ENCODE data around the gene TXNRD2. TPM values are rescaled to one million over a fixed set of nuclear protein-coding genes. Genes with fewer than 3 reads are reported as not detected.
"Not testable (repeated sequence)": the region's sequence is repeated elsewhere in the genome, so short reads cannot be mapped to it uniquely, and the experiment has no call there.

The TXNRD2 gene
- total RNA-seq, 2 donors from 2014 or later: 14.1 to 21.4 TPM

DNA sequence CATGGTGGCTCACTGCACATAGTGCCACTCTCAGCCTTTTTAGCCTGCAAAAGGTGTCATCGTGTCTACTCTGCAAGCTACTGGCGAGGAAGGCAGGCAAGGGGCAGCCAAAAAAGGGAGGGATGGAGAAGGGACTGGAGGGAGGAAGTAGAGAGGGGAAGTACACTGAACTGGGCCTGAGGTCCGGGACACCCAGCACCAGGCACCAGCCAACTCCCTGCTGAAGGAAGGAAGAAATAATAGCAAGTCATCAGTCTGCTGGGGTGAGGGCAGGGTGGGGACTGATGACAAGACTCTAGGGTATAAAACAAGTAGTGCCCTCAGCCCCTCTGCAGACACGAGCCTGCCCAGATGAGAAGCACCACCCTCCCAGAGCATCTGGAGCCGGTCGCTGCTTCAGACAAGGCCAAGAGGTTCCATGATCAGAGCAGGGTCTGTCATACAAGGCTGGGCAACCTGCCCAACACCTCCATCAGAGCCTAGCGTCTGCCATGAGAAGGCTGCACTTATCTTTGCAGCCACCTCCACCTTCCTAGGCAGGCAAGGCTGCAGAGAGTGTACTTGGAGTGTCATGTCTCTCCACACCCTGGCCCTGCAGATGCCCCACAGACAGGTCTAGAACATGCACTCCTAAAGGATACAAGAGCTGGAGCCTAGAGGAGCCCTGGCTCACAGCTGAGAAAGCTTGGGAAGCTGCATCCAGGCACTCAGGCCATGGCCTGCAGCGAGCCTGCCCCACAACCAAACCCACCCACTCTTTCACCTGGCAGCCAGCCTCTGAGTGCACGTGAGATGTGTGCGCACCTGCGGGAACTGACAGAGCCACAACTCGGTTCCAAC is 9.0 kb downstream of the TXNRD2 start:
- no peak overlapping the region for H3K27ac Mint-ChIP-seq
- H3K4me3 Mint-ChIP-seq: no peak overlapping the region
- H3K4me1 Mint-ChIP-seq: peaks cover 4% of the 10 kb centered on the region
- peaks cover 5% of the 10 kb centered on the region for H3K9me3 Mint-ChIP-seq
- no peak for ATAC-seq (replicated peaks)
- peaks cover 15% of the 10 kb centered on the region for H3K36me3 Mint-ChIP-seq (ENCODE audit: low read depth)
- H3K27me3 Mint-ChIP-seq: no peaks in the 10 kb centered on the region

GRCh38 chr22:19931514-19931913 is 10.1 kb downstream of the TXNRD2 start:
- no peaks in the 10 kb centered on the region for H3K27me3 Mint-ChIP-seq
- H3K36me3 Mint-ChIP-seq (ENCODE audit: low read depth): peaks cover 11% of the 10 kb centered on the region
- ATAC-seq (replicated peaks): no peak
- no peak overlapping the region for H3K27ac Mint-ChIP-seq
- peaks cover 2% of the 10 kb centered on the region for H3K9me3 Mint-ChIP-seq
- H3K4me3 Mint-ChIP-seq: no peak overlapping the region
- H3K4me1 Mint-ChIP-seq: peaks cover 4% of the 10 kb centered on the region

DNA sequence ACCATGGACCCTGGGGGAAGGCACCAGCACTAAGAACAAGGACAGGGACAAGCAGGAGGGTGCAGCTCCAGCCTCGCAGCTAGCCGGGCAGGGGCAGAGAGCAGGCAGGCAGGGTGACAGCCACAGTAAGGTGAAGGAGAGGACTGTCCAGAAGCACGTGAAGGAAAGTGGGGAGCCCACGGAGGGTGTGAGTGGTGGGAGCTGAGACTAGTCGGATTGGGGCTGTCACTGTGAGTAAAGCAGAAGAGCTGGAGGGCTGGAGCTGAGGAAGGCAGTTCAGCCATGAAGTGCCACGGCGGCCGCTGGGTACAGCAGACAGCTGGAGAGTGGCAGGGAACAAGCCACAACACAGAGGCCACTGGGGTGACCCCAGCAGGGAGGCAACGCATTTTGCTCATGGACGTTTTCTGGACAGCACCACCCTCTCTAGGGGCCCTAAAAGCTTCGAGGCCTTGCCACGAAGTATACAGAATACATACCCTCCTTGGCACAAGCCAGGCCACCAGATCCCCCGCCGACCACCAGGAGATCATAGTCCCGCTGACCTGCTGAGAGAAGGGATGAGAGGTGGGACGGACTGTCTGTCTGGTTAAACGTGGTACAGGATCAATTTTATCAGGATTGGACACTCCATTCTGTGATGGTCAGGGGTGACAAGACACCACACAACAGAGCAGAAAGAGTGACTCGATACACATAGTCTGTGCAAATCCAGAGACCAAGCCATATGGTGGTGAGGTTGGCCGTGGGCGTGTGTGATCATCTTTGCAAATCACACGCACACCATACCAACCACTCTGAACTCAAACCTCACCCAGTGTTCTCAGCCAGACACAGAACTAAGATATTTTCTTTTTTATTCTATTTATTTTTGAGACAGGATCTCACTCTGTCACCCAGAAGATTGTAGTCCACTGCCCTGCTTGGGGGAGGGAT is 10.8 kb downstream of the TXNRD2 start:
- Mint-ChIP-seq H3K27me3 (no peaks in the 10 kb centered on the region), H3K27ac (no peak overlapping the region), H3K9me3 (no peaks in the 10 kb centered on the region), H3K4me3 (no peak overlapping the region), H3K4me1 (peaks cover 4% of the 10 kb centered on the region), H3K36me3 (ENCODE audit: low read depth) (peaks cover 4% of the 10 kb centered on the region)
- peak; percentile 71 for ATAC-seq (replicated peaks)

GRCh38 chr22:19929586-19930550 is 11.8 kb downstream of the TXNRD2 start:
- ATAC-seq (replicated peaks): no peak
- H3K4me1 Mint-ChIP-seq: peaks cover 4% of the 10 kb centered on the region
- H3K9me3 Mint-ChIP-seq: no peaks in the 10 kb centered on the region
- H3K36me3 Mint-ChIP-seq (ENCODE audit: low read depth): no peaks in the 10 kb centered on the region
- no peak overlapping the region for H3K4me3 Mint-ChIP-seq
- H3K27ac Mint-ChIP-seq: no peak overlapping the region
- H3K27me3 Mint-ChIP-seq: no peaks in the 10 kb centered on the region

GRCh38 chr22:19928207-19928606 is 13.4 kb downstream of the TXNRD2 start:
- H3K4me3 Mint-ChIP-seq: no peak overlapping the region
- no peaks in the 10 kb centered on the region for H3K9me3 Mint-ChIP-seq
- ATAC-seq (replicated peaks): no peak

GRCh38 chr22:19927696-19928095 is 13.9 kb downstream of the TXNRD2 start:
- Mint-ChIP-seq H3K36me3 (ENCODE audit: low read depth) (peaks cover 5% of the 10 kb centered on the region), H3K4me1 (peaks cover 4% of the 10 kb centered on the region), H3K9me3 (no peaks in the 10 kb centered on the region), H3K27ac (no peak overlapping the region), H3K27me3 (no peaks in the 10 kb centered on the region), H3K4me3 (no peak overlapping the region)
- ATAC-seq (replicated peaks): no peak

More at GRCh38 chr22:19928207-19928606, 13.4 kb downstream of the TXNRD2 start:
- peaks cover 5% of the 10 kb centered on the region for H3K36me3 Mint-ChIP-seq (ENCODE audit: low read depth)
- no peak overlapping the region for H3K27ac Mint-ChIP-seq
- H3K4me1 Mint-ChIP-seq: peaks cover 4% of the 10 kb centered on the region
- no peaks in the 10 kb centered on the region for H3K27me3 Mint-ChIP-seq

DNA sequence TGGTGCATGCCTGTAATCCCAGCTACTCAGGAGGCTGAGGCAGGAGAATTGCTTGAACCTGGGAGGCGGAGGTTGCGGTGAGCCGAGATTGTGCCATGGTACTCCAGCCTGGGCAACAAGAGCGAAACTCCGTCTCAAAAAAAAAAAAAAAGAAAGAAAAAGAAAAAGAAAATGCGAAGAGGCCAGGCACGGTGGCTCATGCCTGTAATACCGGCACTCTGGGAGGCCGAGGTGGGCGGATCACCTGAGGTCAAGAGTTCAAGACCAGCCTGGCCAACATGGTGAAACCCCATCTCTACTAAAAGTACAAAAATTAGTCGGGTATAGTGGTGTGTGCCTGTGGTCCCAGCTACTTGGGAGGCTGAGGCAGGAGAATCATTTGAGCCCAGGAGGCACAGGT is 15.6 kb downstream of the TXNRD2 start:
- not testable (repeated sequence) for H3K27me3 Mint-ChIP-seq; H3K4me3 Mint-ChIP-seq; ATAC-seq (replicated peaks); H3K4me1 Mint-ChIP-seq; H3K36me3 Mint-ChIP-seq (ENCODE audit: low read depth); H3K27ac Mint-ChIP-seq; H3K9me3 Mint-ChIP-seq

DNA sequence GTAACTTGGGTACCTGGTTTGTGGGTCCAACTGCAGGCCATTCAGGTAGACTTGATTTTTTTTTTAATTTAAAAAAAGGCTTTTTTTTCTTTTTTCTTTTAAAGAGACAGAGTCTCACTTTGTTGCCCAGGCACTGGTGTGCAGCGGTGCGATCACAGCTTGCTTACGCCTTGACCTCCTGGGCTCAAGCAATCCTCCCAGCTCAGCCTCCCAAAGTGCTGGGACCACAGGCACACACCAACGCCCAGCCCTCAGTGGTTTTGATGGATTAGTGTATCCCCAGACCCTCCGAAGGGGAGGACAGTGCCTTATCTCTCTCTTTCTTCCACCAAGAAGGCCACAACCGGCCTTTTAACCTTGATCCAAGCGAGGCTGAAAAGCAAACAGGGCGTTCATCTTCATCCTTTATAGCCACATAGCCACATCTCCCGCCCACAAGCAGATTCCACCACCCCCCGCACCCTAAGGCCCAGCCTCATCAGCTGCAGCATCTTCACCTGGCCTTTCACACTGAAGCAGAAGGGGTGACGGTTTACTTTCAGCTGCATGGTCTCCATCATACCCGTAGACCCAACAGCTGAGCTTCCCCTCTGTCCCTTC is 17.6 kb downstream of the TXNRD2 start:
- no peak for ATAC-seq (replicated peaks)
- H3K36me3 Mint-ChIP-seq (ENCODE audit: low read depth): peaks cover 5% of the 10 kb centered on the region
- H3K9me3 Mint-ChIP-seq: no peaks in the 10 kb centered on the region
- no peak overlapping the region for H3K27ac Mint-ChIP-seq
- H3K4me3 Mint-ChIP-seq: no peak overlapping the region
- no peaks in the 10 kb centered on the region for H3K4me1 Mint-ChIP-seq
- no peaks in the 10 kb centered on the region for H3K27me3 Mint-ChIP-seq

- H3K27ac Mint-ChIP-seq: no peak overlapping the region
- H3K4me1 Mint-ChIP-seq: no peaks in the 10 kb centered on the region
- peaks cover 7% of the 10 kb centered on the region for H3K36me3 Mint-ChIP-seq (ENCODE audit: low read depth)
- no peaks in the 10 kb centered on the region for H3K27me3 Mint-ChIP-seq
- no peak for ATAC-seq (replicated peaks)
- no peak overlapping the region for H3K4me3 Mint-ChIP-seq
- no peaks in the 10 kb centered on the region for H3K9me3 Mint-ChIP-seq
These were observed 20.0 kb downstream of the TXNRD2 start for GRCh38 chr22:19921544-19922081.

DNA sequence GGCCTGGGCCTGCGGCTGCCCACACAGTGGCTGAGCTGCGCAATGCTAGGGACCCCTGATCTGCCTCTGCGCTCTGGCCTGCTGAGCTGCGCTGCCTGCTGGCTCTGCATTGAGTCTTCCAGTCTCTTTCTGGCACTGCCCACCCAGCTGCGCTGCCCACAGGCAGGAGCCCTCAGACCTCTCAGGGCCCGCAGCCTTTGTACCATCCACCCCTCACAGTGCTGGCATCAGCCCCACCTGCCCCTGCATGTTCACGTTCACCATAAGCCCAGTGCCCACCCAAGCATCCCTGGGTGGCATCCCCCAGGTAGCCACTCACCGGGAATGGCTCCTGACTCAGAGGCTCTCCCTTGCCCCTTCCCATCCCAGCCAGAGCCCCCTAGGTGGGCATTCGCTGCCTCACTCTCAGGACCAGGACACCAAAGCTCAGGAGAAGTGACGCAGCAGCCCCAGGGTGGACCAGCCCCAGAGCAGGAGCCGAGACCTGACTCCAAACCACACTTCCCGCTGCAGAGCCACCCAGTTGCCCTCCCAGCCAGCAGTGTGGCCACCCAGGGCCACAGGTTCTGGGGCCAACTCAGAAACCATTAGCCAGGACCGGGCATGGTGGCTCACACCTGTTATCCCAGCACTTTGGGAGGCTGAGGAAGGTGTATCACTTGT is 21.8 kb downstream of the TXNRD2 start:
- no peaks in the 10 kb centered on the region for H3K9me3 Mint-ChIP-seq
- H3K36me3 Mint-ChIP-seq (ENCODE audit: low read depth): peaks cover 23% of the 10 kb centered on the region
- no peak for ATAC-seq (replicated peaks)
- H3K4me1 Mint-ChIP-seq: no peaks in the 10 kb centered on the region
- H3K4me3 Mint-ChIP-seq: no peak overlapping the region
- no peaks in the 10 kb centered on the region for H3K27me3 Mint-ChIP-seq
- H3K27ac Mint-ChIP-seq: no peak overlapping the region

DNA sequence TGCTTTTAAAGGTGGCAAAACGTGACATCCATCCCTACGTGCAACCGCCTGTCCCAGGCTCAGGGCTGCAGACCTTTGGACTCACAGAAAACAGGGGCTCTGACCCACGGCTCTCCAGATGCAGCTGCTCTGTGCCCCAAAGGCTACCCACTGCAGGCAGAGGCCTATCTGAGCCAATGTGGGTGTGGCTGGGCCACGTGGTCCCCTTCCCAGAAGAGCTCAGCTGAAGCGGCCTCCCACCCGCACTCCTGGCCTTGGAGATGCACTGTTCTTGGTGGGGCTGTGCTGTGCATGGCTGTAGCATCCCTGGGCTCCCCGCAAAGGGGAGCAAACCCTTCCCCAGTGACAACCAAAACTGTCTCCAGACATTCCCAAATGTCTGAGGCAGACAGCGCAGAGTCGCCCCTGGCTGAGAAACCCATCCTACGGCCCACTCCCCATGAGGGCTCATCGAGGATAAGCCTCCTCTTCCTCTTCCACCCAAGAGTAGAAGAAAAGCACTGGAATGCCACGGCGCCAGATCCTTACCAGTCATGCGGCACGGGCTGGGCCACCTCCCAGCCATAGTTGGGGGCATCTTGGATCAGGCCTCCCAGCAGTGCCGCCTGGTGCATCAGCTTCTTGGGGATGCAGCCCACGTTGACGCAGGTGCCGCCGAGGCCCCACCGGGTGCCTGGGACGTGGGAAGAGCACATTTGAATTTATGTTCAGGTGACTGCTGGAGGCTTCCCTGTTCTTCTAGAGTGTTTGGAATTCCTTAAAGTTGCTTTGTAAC is 23.1 kb downstream of the TXNRD2 start:
- Mint-ChIP-seq H3K27ac (no peak overlapping the region), H3K9me3 (no peaks in the 10 kb centered on the region), H3K36me3 (ENCODE audit: low read depth) (peaks cover 31% of the 10 kb centered on the region), H3K4me1 (no peaks in the 10 kb centered on the region), H3K27me3 (no peaks in the 10 kb centered on the region), H3K4me3 (no peak overlapping the region)
- ATAC-seq (replicated peaks): no peak

DNA sequence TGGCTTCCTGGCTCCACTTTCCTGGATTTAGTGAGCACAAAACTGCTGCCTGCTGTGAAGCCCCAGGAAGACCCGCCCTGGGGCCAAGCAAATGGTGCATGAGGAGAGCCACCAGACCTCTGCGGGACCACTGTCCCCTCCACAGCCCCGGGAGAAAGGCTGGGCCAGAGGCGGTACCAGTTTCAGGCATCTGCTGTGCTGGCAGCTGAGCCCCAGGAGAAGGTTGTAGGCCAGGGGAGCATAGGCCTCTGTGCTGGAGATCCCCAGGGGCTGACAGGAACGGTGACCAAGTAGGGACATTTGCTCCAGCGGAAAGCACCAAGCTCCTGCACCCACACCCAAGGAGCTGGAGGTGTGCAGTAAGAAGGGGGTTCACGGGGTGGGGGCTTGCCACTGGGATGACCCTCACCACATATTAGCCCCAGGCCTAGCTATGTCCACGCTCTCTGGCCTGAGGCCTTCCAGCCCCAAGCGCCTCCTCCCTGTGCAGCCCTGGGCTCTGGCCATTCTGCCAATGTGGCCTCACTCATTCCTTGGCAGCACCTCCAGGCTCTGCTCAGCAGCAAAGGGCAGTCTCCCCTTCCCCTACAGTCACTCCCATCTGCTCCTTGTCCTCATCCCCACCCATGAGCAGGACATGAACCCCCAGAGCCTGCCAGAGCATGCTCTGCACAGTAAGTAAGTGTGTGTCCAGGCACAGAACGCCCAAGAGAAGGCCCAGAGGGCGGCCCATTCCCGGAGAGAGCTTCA is 24.1 kb downstream of the TXNRD2 start:
- no peaks in the 10 kb centered on the region for H3K27me3 Mint-ChIP-seq
- no peak for ATAC-seq (replicated peaks)
- no peak overlapping the region for H3K27ac Mint-ChIP-seq
- no peak overlapping the region for H3K4me3 Mint-ChIP-seq
- no peaks in the 10 kb centered on the region for H3K9me3 Mint-ChIP-seq
- no peaks in the 10 kb centered on the region for H3K4me1 Mint-ChIP-seq
- H3K36me3 Mint-ChIP-seq (ENCODE audit: low read depth): peaks cover 35% of the 10 kb centered on the region
